ENCODE measurements around the gene CCR2.

GRCh38 chr3:46304739-46305138 lies 49.2 kb upstream of the CCR2 start:
- no peak for TF ChIP-seq CTCF (IDR thresholded peaks at IDR 0.05; ENCODE audit: low read depth, low read length)
- TF ChIP-seq POLR2A (IDR thresholded peaks at IDR 0.05; ENCODE audit: extremely low read depth, insufficient read length), result no peak
- TF ChIP-seq MAX (IDR thresholded peaks at IDR 0.05; ENCODE audit: low read depth, low read length), result no peak
- no peak for TF ChIP-seq MYC (IDR thresholded peaks at IDR 0.05; ENCODE audit: low read depth, low read length)
